ENCODE results near the gene IL22RA1.
A peak's percentile ranks its signal among the peaks of the same experiment; 100 is the strongest.

IL22RA1 gene

GRCh38 chr1:24114753-24115152, 28.2 kb downstream of the IL22RA1 start:
- no peak for DNase-seq (ENCODE audit: low spot score)

GRCh38 chr1:24113641-24114033, 29.3 kb downstream of the IL22RA1 start:
- no peak for DNase-seq (ENCODE audit: low spot score)

GRCh38 chr1:24111996-24112779, 30.8 kb downstream of the IL22RA1 start, which contains the start of gene MYOM3:
Gene MYOM3 (minus strand): TSS chr1:24112135. CDS start chr1:24108636, 3,499 bp downstream.
- peak; percentile 84 for DNase-seq (ENCODE audit: low spot score)

GRCh38 chr1:24111262-24111995, 31.5 kb downstream of the IL22RA1 start:
- no peak for DNase-seq (ENCODE audit: low spot score)

GRCh38 chr1:24110642-24111261, 32.2 kb downstream of the IL22RA1 start:
- DNase-seq (ENCODE audit: low spot score) = peak; percentile 20

GRCh38 chr1:24109686-24110475, 33.1 kb downstream of the IL22RA1 start:
- DNase-seq (ENCODE audit: low spot score) = no peak

GRCh38 chr1:24109166-24109483, 33.8 kb downstream of the IL22RA1 start:
- DNase-seq (ENCODE audit: low spot score) = no peak

- DNase-seq (ENCODE audit: low spot score) = peak; percentile 94
Measured at GRCh38 chr1:24108334-24109165, 34.4 kb downstream of the IL22RA1 start.

- DNase-seq (ENCODE audit: low spot score) = peak; percentile 62
Measured at GRCh38 chr1:24107462-24108138, 35.3 kb downstream of the IL22RA1 start.

GRCh38 chr1:24105368-24106160, 37.4 kb downstream of the IL22RA1 start:
- no peak for DNase-seq (ENCODE audit: low spot score)

GRCh38 chr1:24104854-24105253, 38.1 kb downstream of the IL22RA1 start:
- no peak for DNase-seq (ENCODE audit: low spot score)

GRCh38 chr1:24103879-24104278, 39.1 kb downstream of the IL22RA1 start:
- no peak for DNase-seq (ENCODE audit: low spot score)

- DNase-seq (ENCODE audit: low spot score) = no peak
Measured at GRCh38 chr1:24103408-24103807, 39.5 kb downstream of the IL22RA1 start.

GRCh38 chr1:24102961-24103360, 40.0 kb downstream of the IL22RA1 start:
- DNase-seq (ENCODE audit: low spot score) = no peak

GRCh38 chr1:24101796-24102586, 40.9 kb downstream of the IL22RA1 start:
- no peak for DNase-seq (ENCODE audit: low spot score)

- DNase-seq (ENCODE audit: low spot score) = no peak
Measured at GRCh38 chr1:24100945-24101737, 41.8 kb downstream of the IL22RA1 start.

- DNase-seq (ENCODE audit: low spot score) = no peak
Measured at GRCh38 chr1:24098943-24099638, 43.8 kb downstream of the IL22RA1 start.

GRCh38 chr1:24098102-24098501, 44.8 kb downstream of the IL22RA1 start:
- DNase-seq (ENCODE audit: low spot score) = no peak
